ENCODE measurements around the gene MOCOS. TPM values are rescaled to one million over a fixed set of nuclear protein-coding genes. Genes with fewer than 3 reads are reported as not detected.

Gene MOCOS
- total and polyA plus RNA-seq, 9 donors, result 5.4 to 35.5 (median 8.8) TPM

DNA sequence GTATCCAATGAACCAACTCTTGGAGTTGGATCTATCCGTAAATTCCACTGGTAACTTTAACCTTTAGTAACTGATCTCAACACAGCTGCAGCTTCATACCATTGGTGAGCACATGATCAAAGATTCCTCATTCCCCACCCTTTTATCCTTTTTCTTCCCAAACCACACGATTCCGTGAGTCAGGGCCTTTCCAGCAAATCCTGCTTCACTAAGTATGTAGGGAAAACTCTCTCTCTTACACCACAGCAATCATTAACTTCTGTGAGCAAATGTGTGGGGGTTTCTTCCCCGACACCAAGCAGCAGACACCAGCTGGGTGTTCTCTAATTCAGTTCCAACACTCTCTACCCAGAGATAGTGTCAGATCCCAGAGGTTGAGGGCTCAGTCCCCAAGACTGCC lies 34.1 kb upstream of the MOCOS start:
- TF ChIP-seq, protein P1, sequence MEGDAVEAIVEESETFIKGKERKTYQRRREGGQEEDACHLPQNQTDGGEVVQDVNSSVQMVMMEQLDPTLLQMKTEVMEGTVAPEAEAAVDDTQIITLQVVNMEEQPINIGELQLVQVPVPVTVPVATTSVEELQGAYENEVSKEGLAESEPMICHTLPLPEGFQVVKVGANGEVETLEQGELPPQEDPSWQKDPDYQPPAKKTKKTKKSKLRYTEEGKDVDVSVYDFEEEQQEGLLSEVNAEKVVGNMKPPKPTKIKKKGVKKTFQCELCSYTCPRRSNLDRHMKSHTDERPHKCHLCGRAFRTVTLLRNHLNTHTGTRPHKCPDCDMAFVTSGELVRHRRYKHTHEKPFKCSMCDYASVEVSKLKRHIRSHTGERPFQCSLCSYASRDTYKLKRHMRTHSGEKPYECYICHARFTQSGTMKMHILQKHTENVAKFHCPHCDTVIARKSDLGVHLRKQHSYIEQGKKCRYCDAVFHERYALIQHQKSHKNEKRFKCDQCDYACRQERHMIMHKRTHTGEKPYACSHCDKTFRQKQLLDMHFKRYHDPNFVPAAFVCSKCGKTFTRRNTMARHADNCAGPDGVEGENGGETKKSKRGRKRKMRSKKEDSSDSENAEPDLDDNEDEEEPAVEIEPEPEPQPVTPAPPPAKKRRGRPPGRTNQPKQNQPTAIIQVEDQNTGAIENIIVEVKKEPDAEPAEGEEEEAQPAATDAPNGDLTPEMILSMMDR (IDR thresholded peaks at IDR 0.05), result no peak
- H3K27me3 ChIP-seq, result no peaks in the 10 kb centered on the region
- intact Hi-C loops (cut with DNase I), result loop anchor here in 1 of 4 donors (5.0 kb wide), 1 partner anchor 34 kb away; the partner anchor contains the start of gene MOCOS
- H3K27ac ChIP-seq, result peak overlapping the region in 1 of 2 donors; percentile 91
- no peak overlapping the region for H3K4me3 ChIP-seq
- no peaks in the 10 kb centered on the region for H3K36me3 ChIP-seq
- 11 to 17% (median 13%) methylated on average over 4 of the region's 4 CpGs for WGBS, 3 donors
- peak in 2 of 5 donors; percentile 35 to 43 for DNase-seq
- no peaks in the 10 kb centered on the region for H3K9me3 ChIP-seq
- peaks cover 3% of the 10 kb centered on the region for H3K4me1 ChIP-seq (ENCODE audit: insufficient read depth)

DNA sequence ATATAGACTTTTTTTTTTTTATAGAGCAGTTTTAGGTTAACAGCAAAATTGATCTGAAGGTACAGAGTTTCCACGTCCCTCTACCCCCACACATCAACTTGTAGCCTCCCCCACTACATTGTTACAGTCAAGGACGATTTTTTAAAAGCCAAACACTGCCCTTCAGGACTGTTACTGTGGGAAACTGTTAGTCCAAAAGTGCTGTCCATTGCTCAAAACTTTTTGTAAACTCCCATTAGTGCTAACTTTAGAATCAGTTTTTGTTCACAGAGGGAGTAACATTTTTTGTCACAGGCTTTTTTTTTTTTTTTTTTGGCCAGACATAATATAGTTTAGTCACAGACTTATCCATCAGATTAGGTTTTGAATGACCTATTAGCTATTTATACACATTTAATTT lies 33.5 kb upstream of the MOCOS start:
- DNase-seq, result no peak
- Histone ChIP-seq H3K4me1 (ENCODE audit: insufficient read depth) (peaks cover 5% of the 10 kb centered on the region), H3K27ac (peak overlapping the region in 1 of 2 donors; percentile 91), H3K9me3 (no peaks in the 10 kb centered on the region), H3K4me3 (no peak overlapping the region), H3K27me3 (no peaks in the 10 kb centered on the region), H3K36me3 (no peaks in the 10 kb centered on the region)
- TF ChIP-seq EP300 (IDR thresholded peaks at IDR 0.05) (no peak), POLR2A (IDR thresholded peaks at IDR 0.05) (no peak)
- TF ChIP-seq, protein P1 (IDR thresholded peaks at IDR 0.05), result no peak
- intact Hi-C loops (cut with DNase I), result loop anchor here in 1 of 4 donors (5.0 kb wide), 1 partner anchor 34 kb away; the partner anchor contains the start of gene MOCOS
- 3 to 13% (median 6%) methylated on average over 2 of the region's 2 CpGs for WGBS, 3 donors

DNA sequence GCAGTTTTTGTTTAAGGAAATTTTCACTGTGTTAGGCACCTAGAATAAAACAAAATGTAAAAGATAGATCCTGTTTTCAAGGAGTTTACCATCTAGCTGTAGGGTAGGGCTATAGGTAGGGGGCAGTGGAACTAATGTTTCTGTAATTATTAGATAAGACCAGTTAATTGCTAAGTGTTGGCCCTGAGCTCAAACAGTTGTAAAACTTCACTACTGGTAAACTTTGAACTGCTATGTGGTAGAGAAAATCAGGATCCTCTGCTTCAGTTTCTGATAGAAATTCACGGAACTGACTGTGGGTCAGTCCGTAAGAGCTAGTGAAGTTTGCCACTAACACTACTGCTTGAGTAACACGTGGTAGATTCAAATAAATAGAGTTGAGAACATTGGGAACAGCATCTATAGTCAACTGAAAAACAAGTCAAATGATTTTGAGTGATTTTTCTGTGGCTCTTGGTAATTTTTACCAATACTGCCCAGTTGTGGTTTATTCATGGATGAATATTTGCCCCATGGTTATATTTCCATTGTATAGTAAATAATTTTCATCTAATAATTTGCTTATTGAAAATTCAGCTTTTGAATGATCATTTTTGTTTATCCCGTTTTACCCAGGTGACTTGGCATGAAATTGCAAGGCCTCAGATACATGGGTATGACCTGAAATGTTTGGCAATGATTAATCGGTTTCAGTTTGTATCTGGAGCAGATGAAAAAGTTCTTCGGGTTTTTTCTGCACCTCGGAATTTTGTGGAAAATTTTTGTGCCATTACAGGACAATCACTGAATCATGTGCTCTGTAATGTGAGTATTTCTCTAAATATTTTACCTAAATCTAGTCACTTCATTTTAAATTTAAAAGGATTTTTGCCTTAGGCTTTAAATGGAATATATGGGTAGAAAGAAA lies 31.2 kb upstream of the MOCOS start:
- H3K27me3 ChIP-seq, result no peaks in the 10 kb centered on the region
- no peak for DNase-seq
- H3K27ac ChIP-seq, result no peak overlapping the region
- H3K36me3 ChIP-seq, result no peaks in the 10 kb centered on the region
- peaks cover 5% of the 10 kb centered on the region for H3K4me1 ChIP-seq (ENCODE audit: insufficient read depth)
- no peak overlapping the region for H3K4me3 ChIP-seq
- intact Hi-C loops (cut with DNase I), result no loop called here
- WGBS, 3 donors, result 93 to 94% (median 93%) methylated on average over 7 of the region's 7 CpGs
- TF ChIP-seq, protein P1 (IDR thresholded peaks at IDR 0.05), result no peak
- TF ChIP-seq EP300 (IDR thresholded peaks at IDR 0.05), result no peak
- no peaks in the 10 kb centered on the region for H3K9me3 ChIP-seq

- intact Hi-C loops (cut with DNase I), result no loop called here
These were observed 29.9 kb upstream of the MOCOS start for GRCh38 chr18:36157441-36157840.

More at GRCh38 chr18:36157441-36157840, 29.9 kb upstream of the MOCOS start:
- DNase-seq, result no peak
- H3K4me3 ChIP-seq, result no peak overlapping the region
- H3K27ac ChIP-seq, result no peak overlapping the region
- no peaks in the 10 kb centered on the region for H3K9me3 ChIP-seq
- H3K36me3 ChIP-seq, result no peaks in the 10 kb centered on the region
- H3K4me1 ChIP-seq (ENCODE audit: insufficient read depth), result peaks cover 5% of the 10 kb centered on the region
- TF ChIP-seq EP300 (IDR thresholded peaks at IDR 0.05) (no peak), POLR2A (IDR thresholded peaks at IDR 0.05) (no peak)
- TF ChIP-seq, protein P1 (IDR thresholded peaks at IDR 0.05), result no peak
- H3K27me3 ChIP-seq, result no peaks in the 10 kb centered on the region

All from ovary (tissue), 9 donors.